Naive thymus-derived CD4-positive, alpha-beta T cell (primary cell): ENCODE data around the gene SIPA1L3. TPM values are rescaled to one million over a fixed set of nuclear protein-coding genes. Genes with fewer than 3 reads are reported as not detected.

Experiments
- ATAC-seq: fragments of 150-1000 bp; cut with Tn5 transposase; 2 replicates; pipeline ENCODE4 v1.10.0; 2021; ENCODE audit warnings: mild to moderate bottlenecking, moderate library complexity
- CTCF ChIA-PET: fragments of 350-600 bp; sonication (Branson Sonifier 250); formaldehyde crosslinking; loops from one replicate; lab custom pipeline; 2021; ENCODE audit warnings: antibody characterized with exemption; lab: Charles Lee
- POLR2A ChIA-PET: fragments of 350-600 bp; sonication (Branson Sonifier 250); formaldehyde crosslinking; loops from one replicate; lab custom pipeline; 2021; ENCODE audit warnings: antibody characterized with exemption, inconsistent platforms; lab: Charles Lee
- DNase-seq, 9 donors: peaks; one replicate each; pipeline versions ENCODE4 v3.0.0 to v3.0.0-alpha.2; 2020 to 2022; ENCODE audit warnings: mixed read lengths in 1 of 9
- H3K27ac ChIP-seq: one replicate; pipeline ENCODE4 v1.7.0; 2013; ENCODE audit warnings: mild to moderate bottlenecking, low read depth, low read length, moderate library complexity
- H3K27me3 ChIP-seq, 2 donors: one replicate each; pipeline ENCODE4 v1.7.0; 2013; ENCODE audit warnings: low read length in 2 of 2, mild to moderate bottlenecking in 2 of 2, moderate library complexity in 2 of 2; ENCODE audit not compliant: control insufficient read depth in 2 of 2, insufficient read depth in 2 of 2
- H3K36me3 ChIP-seq, 3 experiments: 1 replicate in 2 of 3; 2 replicates in 1 of 3; pipeline ENCODE4 v1.7.0; 2013; ENCODE audit warnings: low read length in 3 of 3, mild to moderate bottlenecking in 3 of 3, moderate library complexity in 1 of 3; ENCODE audit not compliant: insufficient read depth in 3 of 3, control insufficient read depth in 2 of 3
- H3K4me1 ChIP-seq, 2 donors: one replicate each; pipeline ENCODE4 v1.7.0; 2013; ENCODE audit warnings: low read length in 2 of 2, mild to moderate bottlenecking in 2 of 2, moderate library complexity in 1 of 2; ENCODE audit not compliant: control insufficient read depth in 2 of 2, insufficient read depth in 2 of 2
- H3K4me3 ChIP-seq: 2 replicates; pipeline ENCODE4 v1.7.0; 2013; ENCODE audit warnings: mild to moderate bottlenecking, low read length
- H3K9me3 ChIP-seq, 3 experiments: 1 replicate in 2 of 3; 2 replicates in 1 of 3; pipeline ENCODE4 v1.7.0; 2013; ENCODE audit warnings: low read length in 3 of 3; ENCODE audit not compliant: control insufficient read depth in 2 of 3
- H3K27ac Mint-ChIP-seq, 9 donors: one replicate each; pipeline ENCODE4 v1.8.0; 2020 to 2022; ENCODE audit warnings: mixed read lengths in 9 of 9, mild to moderate bottlenecking in 8 of 9, moderate library complexity in 5 of 9, inconsistent platforms in 2 of 9
- H3K27me3 Mint-ChIP-seq, 5 donors: one replicate each; pipeline ENCODE4 v1.8.0; 2021 to 2022; ENCODE audit warnings: mixed read lengths in 5 of 5, mild to moderate bottlenecking in 1 of 5
- H3K36me3 Mint-ChIP-seq, 5 donors: one replicate each; pipeline ENCODE4 v1.8.0; 2020 to 2022; ENCODE audit warnings: mixed read lengths in 5 of 5, mild to moderate bottlenecking in 3 of 5, inconsistent platforms in 1 of 5
- H3K4me1 Mint-ChIP-seq, 7 donors: one replicate each; pipeline ENCODE4 v1.8.0; 2020 to 2022; ENCODE audit warnings: mixed read lengths in 7 of 7, mild to moderate bottlenecking in 3 of 7, inconsistent platforms in 1 of 7
- H3K4me3 Mint-ChIP-seq, 10 donors: one replicate each; pipeline ENCODE4 v1.8.0; 2020 to 2022; ENCODE audit warnings: mild to moderate bottlenecking in 10 of 10, mixed read lengths in 10 of 10, moderate library complexity in 6 of 10, inconsistent platforms in 2 of 10
- H3K9me3 Mint-ChIP-seq, 11 donors: one replicate each; pipeline ENCODE4 v1.8.0; 2020 to 2022; ENCODE audit warnings: mixed read lengths in 11 of 11, mild to moderate bottlenecking in 4 of 11, inconsistent platforms in 1 of 11, moderate library complexity in 1 of 11
- intact Hi-C, 2 donors: fragments of 100-400 bp; cut with micrococcal nuclease; formaldehyde crosslinking; loops; one replicate each; pipeline ENCODE4 v1.15.1; 2023
- polyA plus RNA-seq, 2 donors: library from polyadenylated mRNA; unstranded; fragments of 300-500 nt; fragmentation: Illumina TruSeq; gene quantifications; one replicate each; pipeline ENCODE4 v1.2.3, GENCODE V29; 2021
- total RNA-seq, 6 experiments: library from RNA in 5 of 6; stranded (reverse) in 5 of 6; gene quantifications; 1 replicate in 5 of 6; 2 replicates in 1 of 6; pipeline ENCODE4 v1.2.3 and lab custom pipeline; 2021 to 2026

SIPA1L3 gene
- total and polyA plus RNA-seq, 7 experiments from 2014 or later = 0.91 to 38.7 (median 22.5) TPM

GRCh38 chr19:38144667-38145066 lies 237.7 kb downstream of the SIPA1L3 start:
- Mint-ChIP-seq H3K36me3 (peaks cover 0 to 37% (median 18%) of the 10 kb centered on the region in 5 donors), H3K4me3 (no peak overlapping the region), H3K27ac (no peak overlapping the region), H3K27me3 (no peaks in the 10 kb centered on the region), H3K9me3 (no peaks in the 10 kb centered on the region), H3K4me1 (peaks cover 0 to 7% (median 0%) of the 10 kb centered on the region in 7 donors)
- no peaks in the 10 kb centered on the region for H3K4me1 ChIP-seq
- H3K27me3 ChIP-seq = no peaks in the 10 kb centered on the region
- H3K27ac ChIP-seq = no peak overlapping the region
- no peak for ATAC-seq
- ChIA-PET CTCF (interaction anchor here (0.7 kb wide), 1 partner anchor 276 kb away, joined by 5 read pairs; no protein-coding TSS in a partner anchor), POLR2A (interaction anchor here (0.7 kb wide), 1 partner anchor 8 kb away, joined by 3 read pairs; no protein-coding TSS in a partner anchor)
- peaks cover 0 to 12% (median 0%) of the 10 kb centered on the region in 3 experiments for H3K36me3 ChIP-seq
- H3K4me3 ChIP-seq = no peak overlapping the region
- no peak for DNase-seq
- H3K9me3 ChIP-seq = no peaks in the 10 kb centered on the region
- intact Hi-C loops = no loop called here

GRCh38 chr19:38145623-38146022 lies 238.6 kb downstream of the SIPA1L3 start:
- H3K4me1 ChIP-seq = no peaks in the 10 kb centered on the region
- no peak overlapping the region for H3K4me3 ChIP-seq
- ATAC-seq (no peak), DNase-seq (no peak)
- H3K9me3 ChIP-seq = no peaks in the 10 kb centered on the region
- ChIA-PET CTCF (interaction anchor here (0.7 kb wide), 1 partner anchor 275 kb away, joined by 5 read pairs; no protein-coding TSS in a partner anchor), POLR2A (no interaction called here)
- no peaks in the 10 kb centered on the region for H3K27me3 ChIP-seq
- Mint-ChIP-seq H3K27ac (peak overlapping the region in 1 of 9 donors; percentile 66), H3K4me1 (peaks cover 0 to 7% (median 0%) of the 10 kb centered on the region in 7 donors), H3K36me3 (peaks cover 0 to 37% (median 17%) of the 10 kb centered on the region in 5 donors), H3K4me3 (no peak overlapping the region), H3K9me3 (no peaks in the 10 kb centered on the region), H3K27me3 (no peaks in the 10 kb centered on the region)
- H3K27ac ChIP-seq = no peak overlapping the region
- H3K36me3 ChIP-seq = peaks cover 0 to 6% (median 0%) of the 10 kb centered on the region in 3 experiments
- intact Hi-C loops = no loop called here

DNA sequence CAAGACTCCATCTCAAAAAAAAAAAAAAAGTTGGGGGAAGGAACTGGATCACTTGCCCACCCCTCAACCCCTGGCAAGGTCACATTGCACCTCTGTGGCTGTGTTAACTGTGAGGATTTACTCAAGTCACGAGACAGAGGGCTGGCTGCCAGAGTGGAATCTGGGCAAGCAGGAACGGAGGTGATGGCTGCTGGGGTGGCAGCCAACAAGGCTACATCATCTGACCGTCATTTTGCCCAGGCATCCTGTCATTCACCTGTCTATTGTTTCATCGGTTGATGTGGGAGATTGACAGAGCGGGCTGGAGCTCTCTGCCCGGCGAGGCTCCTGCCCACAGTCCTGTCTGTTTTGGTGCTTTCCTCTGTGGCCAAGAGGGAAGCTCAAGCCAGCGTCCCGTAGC lies 241.3 kb downstream of the SIPA1L3 start:
- H3K9me3 ChIP-seq = no peaks in the 10 kb centered on the region
- no peak overlapping the region for H3K4me3 Mint-ChIP-seq
- no peak overlapping the region for H3K27ac ChIP-seq
- no peaks in the 10 kb centered on the region for H3K27me3 ChIP-seq
- no peak overlapping the region for H3K4me3 ChIP-seq
- no peaks in the 10 kb centered on the region for H3K4me1 ChIP-seq
- ChIA-PET CTCF (no interaction called here), POLR2A (no interaction called here)
- H3K27ac Mint-ChIP-seq = no peak overlapping the region
- no peak for DNase-seq
- intact Hi-C loops = no loop called here
- peaks cover 0 to 25% (median 0%) of the 10 kb centered on the region in 3 experiments for H3K36me3 ChIP-seq
- no peaks in the 10 kb centered on the region for H3K9me3 Mint-ChIP-seq
- ATAC-seq = no peak
- peaks cover 0 to 42% (median 17%) of the 10 kb centered on the region in 5 donors for H3K36me3 Mint-ChIP-seq
- H3K4me1 Mint-ChIP-seq = peaks cover 0 to 3% (median 0%) of the 10 kb centered on the region in 7 donors
- no peaks in the 10 kb centered on the region for H3K27me3 Mint-ChIP-seq

DNA sequence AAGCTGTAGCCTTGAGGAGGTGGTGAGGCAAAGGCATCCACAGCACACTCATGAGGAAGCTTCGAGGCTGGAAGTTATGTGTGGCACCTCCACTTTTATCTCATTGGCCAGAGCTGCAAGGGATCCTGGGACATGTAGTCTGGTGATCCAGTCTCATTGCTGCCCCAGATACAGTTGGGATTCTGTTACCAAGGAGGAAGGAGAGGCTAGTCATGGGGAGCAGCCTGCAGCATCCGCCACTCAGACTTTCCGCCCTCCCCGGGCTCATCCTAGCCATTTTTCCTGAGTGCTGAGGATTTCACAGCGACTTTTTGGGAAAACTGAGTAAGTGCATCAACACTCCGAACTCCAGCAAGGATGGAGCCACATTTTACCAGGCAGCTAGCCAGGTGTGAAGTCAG lies 242.7 kb downstream of the SIPA1L3 start:
- Mint-ChIP-seq H3K27ac (no peak overlapping the region), H3K27me3 (no peaks in the 10 kb centered on the region), H3K4me1 (peaks cover 0 to 2% (median 0%) of the 10 kb centered on the region in 7 donors), H3K9me3 (no peaks in the 10 kb centered on the region), H3K36me3 (peaks cover 0 to 44% (median 14%) of the 10 kb centered on the region in 5 donors), H3K4me3 (no peak overlapping the region)
- Histone ChIP-seq H3K9me3 (no peaks in the 10 kb centered on the region), H3K36me3 (peaks cover 0 to 18% (median 0%) of the 10 kb centered on the region in 3 experiments), H3K4me1 (no peaks in the 10 kb centered on the region), H3K27me3 (no peaks in the 10 kb centered on the region), H3K27ac (no peak overlapping the region), H3K4me3 (no peak overlapping the region)
- ChIA-PET CTCF (no interaction called here), POLR2A (no interaction called here)
- DNase-seq = no peak
- no peak for ATAC-seq
- intact Hi-C loops = no loop called here

- H3K4me3 ChIP-seq = no peak overlapping the region
- DNase-seq (no peak), ATAC-seq (no peak)
- Mint-ChIP-seq H3K27ac (no peak overlapping the region), H3K4me1 (no peaks in the 10 kb centered on the region), H3K9me3 (no peaks in the 10 kb centered on the region), H3K36me3 (peaks cover 0 to 49% (median 15%) of the 10 kb centered on the region in 5 donors), H3K27me3 (no peaks in the 10 kb centered on the region), H3K4me3 (no peak overlapping the region)
- no peak overlapping the region for H3K27ac ChIP-seq
- intact Hi-C loops = no loop called here
- POLR2A ChIA-PET = no interaction called here
- peaks cover 0 to 24% (median 0%) of the 10 kb centered on the region in 3 experiments for H3K36me3 ChIP-seq
- H3K9me3 ChIP-seq = no peaks in the 10 kb centered on the region
- CTCF ChIA-PET = no interaction called here
- H3K4me1 ChIP-seq = no peaks in the 10 kb centered on the region
- H3K27me3 ChIP-seq = no peaks in the 10 kb centered on the region
Observed at GRCh38 chr19:38151242-38151641, 244.2 kb downstream of the SIPA1L3 start.

DNA sequence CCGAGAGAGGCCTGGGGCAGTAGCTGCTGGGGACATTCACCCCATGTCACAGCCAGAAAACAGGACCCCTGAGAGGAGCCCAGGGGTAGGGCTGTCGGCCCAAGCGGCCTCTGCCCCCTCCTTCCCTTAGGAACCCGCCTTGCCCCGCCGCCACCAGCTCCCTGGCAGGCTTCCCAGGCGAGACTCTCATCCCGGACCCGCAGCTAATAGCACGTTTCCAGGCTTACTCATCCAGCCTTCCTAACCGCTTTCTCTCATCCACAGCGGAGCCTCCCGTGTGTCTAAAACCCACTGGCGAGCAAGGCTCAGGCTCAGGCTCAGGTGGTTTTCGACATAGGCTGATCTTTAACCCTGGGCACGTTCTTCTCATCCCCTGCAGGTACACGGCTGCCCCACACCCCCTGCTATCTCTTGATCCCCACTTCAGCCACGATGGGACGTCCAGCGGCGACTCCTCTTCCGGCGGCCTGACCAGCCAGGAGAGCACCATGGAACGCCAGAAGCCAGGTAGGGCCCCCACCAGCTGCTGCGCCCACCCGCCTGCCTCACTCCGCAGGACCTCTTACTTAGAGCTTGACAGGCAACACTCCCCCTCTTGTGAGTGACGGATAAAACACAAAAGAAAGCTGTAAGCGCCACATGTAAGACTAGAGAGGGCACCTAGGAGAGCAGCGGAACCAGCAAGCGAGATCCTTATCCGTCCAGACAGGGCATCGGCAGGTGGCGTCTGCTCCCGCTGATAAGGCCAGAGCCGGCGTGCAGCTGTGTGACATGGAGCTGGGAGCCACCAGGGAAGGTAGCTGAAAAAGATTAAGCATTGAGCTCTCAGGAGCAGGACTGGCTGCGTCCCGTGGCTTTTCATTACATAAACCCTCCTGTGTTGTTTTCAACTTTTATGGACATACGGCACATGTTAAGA lies 245.7 kb downstream of the SIPA1L3 start:
- Histone ChIP-seq H3K4me3 (no peak overlapping the region), H3K27me3 (no peaks in the 10 kb centered on the region), H3K4me1 (no peaks in the 10 kb centered on the region), H3K27ac (no peak overlapping the region), H3K36me3 (peaks cover 0 to 24% (median 0%) of the 10 kb centered on the region in 3 experiments), H3K9me3 (no peaks in the 10 kb centered on the region)
- no peak for ATAC-seq
- ChIA-PET CTCF (no interaction called here), POLR2A (no interaction called here)
- H3K4me1 Mint-ChIP-seq = no peaks in the 10 kb centered on the region
- peaks cover 0 to 50% (median 18%) of the 10 kb centered on the region in 5 donors for H3K36me3 Mint-ChIP-seq
- no peaks in the 10 kb centered on the region for H3K27me3 Mint-ChIP-seq
- H3K27ac Mint-ChIP-seq = no peak overlapping the region
- intact Hi-C loops = no loop called here
- no peaks in the 10 kb centered on the region for H3K9me3 Mint-ChIP-seq
- no peak for DNase-seq
- H3K4me3 Mint-ChIP-seq = no peak overlapping the region
